HG03442 (cell line): Measurements from ENCODE around the gene PRKCA.
A peak's percentile ranks its signal among the peaks of the same experiment; 100 is the strongest.
"Not testable (repeated sequence)": the region's sequence is repeated elsewhere in the genome, so short reads cannot be mapped to it uniquely, and the experiment has no call there.

Experiments
- ATAC-seq: cut with Tn5 transposase; IDR thresholded peaks from one replicate; pipeline ENCODE4 v1.9.1; 2021; ENCODE audit warnings: mild to moderate bottlenecking, moderate library complexity; ENCODE audit not compliant: unreplicated experiment

Gene PRKCA

DNA sequence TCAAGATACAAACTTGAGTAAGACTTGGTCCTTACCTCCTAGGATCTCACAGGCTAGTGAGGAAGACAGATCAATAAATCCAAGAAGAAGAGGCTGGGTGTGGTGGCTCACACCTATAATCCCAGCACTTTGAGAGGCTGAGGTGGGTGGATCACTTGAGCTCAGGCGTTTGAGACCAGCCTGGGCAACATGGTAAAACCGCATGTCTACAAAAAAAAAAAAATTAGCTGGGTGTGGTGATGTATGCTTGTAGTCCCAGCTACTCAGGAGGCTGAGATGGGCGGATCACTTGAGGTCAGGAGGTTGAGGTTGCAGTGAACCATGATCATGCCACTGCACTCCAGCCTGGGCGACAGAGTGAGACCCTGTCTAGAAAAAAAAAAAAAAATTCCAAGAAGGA is 423.0 kb downstream of the PRKCA start:
- not testable (repeated sequence) for ATAC-seq

DNA sequence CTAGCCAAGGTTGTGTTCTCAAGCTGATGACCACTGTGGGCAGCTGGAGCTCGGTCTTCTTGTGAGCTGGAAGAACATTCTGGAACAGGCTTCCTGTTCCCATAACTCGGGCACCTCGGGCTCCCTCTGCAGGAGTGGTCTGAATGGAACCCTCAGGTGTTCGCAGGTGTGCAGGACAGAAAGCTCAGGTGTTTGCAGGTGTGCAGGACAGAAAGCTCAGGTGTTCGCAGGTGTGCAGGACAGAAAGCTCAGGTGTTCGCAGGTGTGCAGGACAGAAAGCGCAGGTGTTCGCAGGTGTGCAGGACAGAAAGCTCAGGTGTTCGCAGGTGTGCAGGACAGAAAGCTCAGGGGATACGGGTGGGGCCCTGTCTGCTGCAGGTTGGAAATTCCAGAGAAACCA is 423.5 kb downstream of the PRKCA start:
- ATAC-seq, result no peak

DNA sequence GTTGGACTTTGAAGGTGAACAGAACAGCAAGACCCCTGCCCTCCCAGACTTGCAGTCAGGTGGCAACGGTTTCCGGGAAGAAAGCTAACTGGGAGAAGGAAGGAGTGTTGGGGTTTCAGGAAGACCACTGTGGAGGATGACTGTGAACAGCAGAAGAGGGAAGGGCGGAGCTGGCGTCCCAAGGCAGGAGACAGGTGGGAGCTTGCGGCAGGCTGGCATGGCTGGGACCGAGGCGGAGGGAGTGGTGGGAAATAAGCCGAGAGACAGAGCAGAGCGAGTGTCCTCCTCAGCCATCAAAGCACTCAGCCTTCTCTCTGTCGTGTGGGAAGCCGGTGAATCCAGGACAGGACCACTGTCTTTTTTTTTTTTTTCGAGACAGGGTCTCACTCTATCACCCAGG is 424.0 kb downstream of the PRKCA start:
- no peak for ATAC-seq

DNA sequence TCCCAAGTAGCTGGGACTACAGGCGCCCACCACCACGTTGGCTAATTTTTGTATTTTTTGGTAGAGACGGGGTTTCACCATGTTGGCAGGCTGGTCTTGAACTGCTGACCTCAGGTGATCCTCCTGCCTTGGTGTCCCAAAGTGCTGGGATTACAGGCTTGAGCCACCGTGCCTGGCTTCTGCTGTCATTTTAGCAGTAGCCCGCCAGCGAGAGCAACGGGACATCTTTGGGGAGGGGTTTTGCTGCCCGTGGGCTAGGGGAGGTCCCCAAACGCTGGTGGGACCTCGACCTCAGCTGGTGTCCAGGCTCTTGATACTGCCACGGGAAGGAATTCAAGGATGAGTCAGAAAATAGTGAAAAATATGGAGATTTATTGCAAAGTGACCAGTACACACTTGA is 424.4 kb downstream of the PRKCA start:
- ATAC-seq, result no peak

DNA sequence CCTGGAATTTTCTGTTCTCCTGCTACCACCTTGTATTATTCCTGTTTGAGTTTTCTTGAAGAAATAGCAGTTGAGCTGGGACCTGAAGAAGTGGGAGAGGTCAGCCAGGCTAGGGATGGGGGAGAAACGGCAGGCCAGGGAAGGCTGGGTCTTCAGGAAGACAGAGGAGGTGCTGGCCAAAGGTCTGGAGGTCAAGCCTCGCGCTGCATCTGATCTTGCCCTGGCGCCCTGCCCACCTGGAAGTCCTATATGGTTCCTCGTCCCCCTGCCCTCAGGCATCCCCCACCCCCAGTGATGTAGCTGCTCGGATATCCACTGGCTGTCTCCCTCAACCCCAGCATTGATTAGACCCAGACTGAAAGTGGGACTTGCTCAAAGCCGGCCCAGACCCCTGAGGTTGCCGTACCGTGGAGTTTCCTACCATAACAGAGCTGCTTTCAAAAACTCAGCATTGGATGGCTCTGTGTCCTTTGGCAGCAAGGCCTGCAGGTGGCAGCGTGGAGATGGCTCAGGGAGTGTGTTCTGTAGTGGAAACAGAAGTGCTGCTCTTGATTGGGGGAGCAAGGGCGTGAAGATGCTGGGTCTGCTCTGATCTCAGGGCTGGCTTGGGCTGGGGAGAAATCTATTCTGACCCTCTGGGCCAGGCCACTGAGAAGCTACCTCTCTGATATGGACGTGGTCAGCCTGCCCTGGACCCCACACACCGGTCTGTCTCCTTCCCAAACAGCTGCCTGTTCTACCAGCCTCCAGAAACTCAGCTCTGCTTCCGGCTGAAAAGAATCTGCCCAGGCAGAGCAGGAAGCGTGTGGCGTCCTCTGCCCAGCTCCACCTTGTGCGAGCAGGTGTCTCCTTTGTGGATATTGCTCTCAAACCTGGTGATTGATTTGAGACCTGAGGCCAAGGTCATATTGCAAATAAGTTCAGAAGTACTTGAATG is 425.5 kb downstream of the PRKCA start:
- ATAC-seq, result peak; percentile 69

DNA sequence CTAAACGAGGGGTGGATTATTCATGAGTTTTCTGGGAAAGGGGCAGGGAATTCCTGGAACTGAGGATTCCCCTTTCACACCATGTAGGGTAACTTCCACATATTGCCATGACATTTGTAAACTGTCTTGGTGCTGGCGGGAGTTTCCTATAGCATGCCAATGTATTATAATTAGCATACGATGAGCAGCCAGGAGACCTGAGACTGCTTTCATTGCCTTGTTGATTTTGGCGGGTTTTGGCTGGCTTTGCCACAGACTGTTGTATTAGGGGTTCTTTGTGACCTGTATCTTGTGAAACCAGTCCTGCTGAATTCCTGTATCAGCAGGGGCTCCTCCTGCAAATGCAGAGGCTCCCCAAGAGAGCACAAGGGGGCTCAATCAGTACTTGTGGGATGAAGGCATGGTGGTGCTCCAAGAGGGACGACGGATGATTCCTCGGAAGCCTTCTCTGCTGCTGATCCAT is 428.1 kb downstream of the PRKCA start:
- no peak for ATAC-seq

DNA sequence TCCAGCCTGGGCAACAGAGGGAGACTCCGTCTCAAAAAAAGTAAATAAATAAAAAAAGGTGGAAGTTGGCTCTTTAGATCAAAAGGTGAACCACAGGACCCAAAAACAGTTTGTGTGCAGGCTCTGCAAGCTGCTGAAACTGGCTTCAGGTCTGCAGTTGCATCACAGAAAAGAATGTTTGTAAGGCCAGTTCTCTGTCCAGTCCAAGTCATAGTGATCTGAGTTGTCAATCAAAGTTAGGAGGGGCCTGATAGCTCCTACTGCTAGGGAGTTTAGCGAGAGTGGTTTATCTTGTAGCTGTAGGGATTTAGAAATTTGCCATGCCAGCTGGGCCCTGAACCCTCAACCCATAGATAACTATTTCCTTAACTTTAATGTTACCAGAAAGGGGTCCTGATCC is 431.3 kb downstream of the PRKCA start:
- ATAC-seq, result no peak

DNA sequence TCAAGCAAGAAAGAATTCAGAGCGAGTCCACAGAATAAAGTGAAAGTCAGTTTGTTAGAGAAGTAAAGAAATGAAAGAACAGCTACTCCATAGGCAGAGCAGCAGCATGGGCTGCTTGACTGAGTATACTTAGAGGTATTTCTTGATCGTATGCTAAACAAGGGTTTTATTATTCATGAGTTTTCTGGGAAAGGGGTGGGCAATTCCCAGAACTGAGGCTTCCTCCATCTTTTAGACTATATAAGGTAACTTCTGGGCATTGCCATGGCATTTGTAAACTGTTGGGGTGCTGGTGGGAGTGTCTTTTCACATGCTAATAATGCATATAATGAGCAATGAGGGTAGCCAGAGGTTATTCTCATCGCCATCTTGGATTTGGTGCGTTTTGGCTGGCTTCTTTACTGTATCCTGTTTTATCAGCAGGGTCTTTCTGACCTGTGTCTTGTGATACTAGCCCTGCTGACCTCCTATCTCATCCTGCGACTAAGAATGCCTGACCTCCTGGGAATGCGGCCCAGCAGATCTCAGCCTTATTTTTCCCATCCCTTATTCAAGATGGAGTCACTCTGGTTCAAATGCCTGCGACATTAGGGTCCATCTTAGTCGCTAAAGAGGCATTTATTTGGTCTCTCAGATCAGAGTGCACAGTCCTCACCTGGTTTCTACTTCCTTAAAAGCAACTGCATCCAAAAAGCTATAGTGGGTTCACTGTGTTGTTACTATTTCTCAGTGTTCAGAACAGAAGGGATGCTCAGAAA is 432.0 kb downstream of the PRKCA start:
- no peak for ATAC-seq

DNA sequence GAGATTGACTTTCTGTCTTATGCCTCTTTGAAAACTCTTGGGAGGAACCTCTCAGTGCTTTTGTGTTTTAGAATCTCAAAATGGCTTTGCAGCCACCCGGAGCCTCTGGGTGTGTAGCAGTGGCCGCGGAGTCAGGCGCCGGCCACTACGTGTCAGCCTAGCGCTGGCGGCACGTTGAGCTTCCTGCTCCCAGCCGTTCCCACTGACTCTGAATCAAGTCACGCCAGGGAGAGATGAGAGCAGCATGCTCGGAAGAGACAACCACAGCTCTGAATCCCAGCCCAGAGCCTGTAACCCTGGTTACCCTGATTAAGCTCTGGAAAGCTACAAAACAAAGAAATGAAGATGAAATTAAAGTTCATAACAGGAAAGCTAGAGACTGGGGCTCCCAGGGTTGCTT is 435.1 kb downstream of the PRKCA start:
- no peak for ATAC-seq

DNA sequence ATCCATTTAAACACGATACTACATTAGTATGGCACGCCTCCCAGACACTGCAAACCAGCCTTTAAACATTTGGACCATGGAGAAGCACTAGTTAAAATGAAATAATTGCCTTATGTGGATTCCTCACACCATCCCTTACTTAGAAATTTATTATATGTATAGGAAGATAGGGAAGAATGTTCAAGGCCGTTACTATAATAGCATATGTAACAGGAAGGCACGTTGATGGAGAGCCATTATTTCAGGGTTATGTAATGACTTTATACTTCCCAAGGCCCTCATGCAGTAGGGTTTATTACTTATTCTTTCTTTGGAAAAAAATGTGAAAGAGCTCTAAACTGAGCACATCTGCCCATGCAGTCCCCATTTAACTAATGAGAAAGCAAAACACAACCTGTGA is 435.9 kb downstream of the PRKCA start:
- no peak for ATAC-seq

DNA sequence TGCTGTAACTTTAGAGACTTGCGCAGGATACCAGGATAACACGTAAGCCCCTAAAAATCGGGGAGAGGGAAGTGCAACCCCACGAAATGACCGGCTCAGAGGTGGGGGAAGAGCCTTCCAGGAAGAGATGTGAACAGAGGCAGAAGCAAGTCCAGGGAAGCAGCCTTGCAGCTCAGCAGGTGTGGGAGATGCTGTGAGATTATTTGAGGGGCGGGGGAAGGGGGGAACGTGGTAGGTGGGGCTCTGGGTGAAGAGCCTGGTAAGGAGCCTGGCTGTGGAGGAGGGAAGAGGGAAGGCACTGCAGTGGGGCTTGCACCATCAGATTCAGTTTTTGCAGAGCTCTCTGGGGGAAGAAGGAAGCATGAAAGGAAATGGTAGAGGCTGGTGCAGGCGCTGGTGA is 437.1 kb downstream of the PRKCA start:
- ATAC-seq, result no peak

DNA sequence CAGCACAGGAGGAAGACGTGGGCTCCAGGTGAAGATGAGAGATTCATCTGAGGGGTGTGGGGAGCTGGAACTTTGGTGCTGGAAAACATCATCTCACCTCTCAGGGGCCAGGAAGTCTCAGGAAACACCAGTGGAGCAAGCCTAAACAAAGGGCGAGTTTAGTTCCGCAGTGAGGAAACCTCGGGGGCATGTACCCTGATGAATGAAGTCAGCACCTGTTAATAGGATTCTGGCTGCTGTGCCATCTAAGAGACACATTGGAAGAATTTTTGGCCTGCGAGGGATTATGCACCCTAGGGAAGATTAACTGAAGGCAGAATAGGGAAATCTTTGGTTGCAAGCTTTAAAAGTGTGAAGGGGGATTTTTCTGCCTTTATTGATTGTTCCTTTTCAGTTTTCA is 437.8 kb downstream of the PRKCA start:
- ATAC-seq, result no peak

DNA sequence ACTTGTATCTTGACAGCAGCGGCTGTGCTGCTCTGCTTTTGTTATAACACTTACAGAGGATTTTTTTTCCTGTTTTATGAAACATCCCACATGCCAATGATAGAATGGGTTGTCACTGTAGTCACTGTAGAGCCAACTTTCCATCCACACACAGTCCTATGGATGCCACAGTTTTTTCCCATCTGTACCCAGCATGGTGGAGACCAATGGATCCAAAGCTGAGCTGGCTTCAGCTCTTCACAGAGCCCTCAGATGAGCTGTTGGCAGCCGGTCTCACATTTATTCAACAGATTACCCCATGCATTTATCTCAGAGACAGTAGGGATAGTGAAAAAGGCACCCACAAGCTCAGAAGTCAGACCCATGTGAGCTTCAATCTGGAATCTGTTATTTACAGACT is 441.1 kb downstream of the PRKCA start:
- no peak for ATAC-seq

DNA sequence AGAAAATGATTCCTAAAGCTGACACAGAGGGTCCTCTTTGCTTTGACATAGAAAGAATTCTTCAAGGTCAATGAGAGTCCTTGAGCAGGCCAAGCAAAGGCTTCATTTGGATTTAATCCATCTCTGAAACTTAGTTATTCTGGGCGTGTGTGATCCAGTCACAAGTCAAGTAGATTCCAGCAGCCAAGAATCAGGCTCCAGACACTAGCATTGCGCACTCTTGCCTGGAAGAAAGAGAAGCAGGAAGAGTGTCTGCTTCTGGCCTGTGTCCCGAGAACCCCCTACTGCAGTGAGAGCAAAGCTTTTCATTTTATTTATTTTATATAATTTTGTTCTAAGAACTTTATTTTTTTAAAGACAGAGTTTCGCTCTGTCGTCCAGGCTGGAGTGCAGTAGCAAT is 444.3 kb downstream of the PRKCA start:
- no peak for ATAC-seq

DNA sequence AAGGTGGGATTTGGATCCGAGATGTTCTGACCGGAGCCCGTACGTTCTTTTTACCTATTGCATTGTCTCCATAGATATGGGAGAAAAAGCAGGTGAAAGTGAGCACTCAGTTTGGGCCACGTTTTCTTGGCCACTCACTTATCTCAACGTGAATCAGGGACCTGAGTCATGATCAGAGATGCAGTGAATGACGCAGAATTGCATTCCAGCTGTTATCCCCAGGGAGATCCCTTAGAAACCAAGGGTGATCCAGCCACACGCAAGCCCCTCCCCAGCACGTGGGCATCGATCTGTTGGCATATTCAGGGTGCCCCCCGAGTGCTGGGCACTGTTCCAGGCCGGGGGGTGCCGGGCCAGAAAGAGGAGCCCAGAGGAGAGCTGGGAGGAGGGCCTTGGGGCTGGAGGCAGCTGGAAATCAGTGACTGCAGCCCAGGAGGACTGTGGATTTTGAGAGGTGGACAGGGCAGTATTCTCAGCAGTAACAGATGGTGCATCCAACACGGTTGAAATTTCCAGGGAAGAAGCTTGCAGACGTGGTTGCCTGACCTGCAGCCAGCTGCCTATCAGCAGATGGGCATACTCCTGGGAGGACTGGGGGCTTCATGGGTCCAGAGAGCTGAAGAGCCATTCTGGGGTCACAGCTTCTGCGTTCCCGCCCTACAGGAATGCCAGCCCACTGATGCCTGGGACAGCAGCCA is 445.3 kb downstream of the PRKCA start:
- ATAC-seq, result no peak

DNA sequence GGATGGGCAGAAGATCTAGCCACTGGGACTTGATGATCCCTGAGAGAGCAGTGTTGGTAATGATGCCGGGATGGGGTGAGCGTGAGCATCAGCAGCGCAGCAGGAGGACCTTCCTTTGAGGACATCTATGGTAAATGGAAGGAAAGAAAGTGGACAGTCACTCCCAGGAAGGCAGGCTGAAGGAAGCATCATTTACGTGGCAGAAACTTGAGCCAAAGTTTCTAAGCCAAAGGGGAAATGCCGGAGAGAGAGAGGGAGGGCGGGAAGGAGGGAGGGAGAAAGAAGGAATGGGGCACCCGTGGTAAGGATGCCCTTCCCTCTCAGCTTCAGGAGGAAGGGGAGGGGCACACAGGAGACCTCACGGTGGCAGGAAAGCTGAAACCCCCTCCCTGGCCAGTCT is 446.2 kb downstream of the PRKCA start:
- ATAC-seq, result no peak

DNA sequence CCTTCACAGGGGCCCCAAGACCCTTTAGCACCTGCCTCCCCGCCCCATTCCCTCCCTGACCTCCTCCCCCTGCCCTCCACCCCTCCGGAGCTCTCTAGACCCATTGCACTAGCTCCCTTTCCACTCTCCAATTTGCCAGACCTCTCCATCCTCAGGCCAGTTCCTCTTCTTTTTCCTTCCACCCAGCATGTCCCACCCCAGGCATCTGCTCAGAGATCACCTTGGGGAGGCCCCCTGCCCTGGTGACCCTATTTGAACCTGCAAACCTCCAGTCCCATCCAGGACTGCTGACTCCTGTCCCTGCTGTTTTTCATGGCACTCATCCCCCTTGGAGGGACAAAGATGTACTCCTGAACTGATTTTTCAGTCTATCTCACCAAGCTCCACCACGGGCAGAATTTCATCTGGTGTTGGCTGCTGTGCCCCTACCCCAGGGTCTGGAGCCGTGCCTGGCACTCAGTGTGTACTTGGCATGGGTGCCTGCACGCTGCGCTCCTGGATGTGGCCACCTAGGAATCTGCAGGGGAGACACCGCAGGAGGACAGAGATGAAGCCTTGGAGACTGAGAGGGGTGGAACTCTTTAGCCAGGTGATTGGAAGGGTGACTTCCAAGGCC is 446.9 kb downstream of the PRKCA start:
- no peak for ATAC-seq

DNA sequence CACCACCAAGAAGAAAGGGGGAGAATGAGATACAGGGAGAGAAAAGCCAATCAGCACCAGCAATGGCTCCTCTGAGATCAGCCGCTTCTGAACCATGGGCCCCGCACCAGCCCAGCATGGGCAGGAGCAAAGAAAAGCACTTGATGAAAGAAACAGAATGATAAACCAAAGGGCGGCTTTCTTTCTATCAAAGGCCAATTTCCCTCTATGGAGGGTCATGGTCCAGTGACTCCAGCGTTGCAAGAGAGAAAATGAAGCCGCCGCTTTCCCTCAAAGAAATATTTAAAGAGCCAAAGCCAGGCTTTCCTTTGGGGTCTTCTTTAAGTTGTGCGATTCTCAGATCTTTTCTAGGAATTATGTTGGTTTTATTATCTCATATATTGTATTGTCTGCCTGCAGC is 447.7 kb downstream of the PRKCA start:
- no peak for ATAC-seq

DNA sequence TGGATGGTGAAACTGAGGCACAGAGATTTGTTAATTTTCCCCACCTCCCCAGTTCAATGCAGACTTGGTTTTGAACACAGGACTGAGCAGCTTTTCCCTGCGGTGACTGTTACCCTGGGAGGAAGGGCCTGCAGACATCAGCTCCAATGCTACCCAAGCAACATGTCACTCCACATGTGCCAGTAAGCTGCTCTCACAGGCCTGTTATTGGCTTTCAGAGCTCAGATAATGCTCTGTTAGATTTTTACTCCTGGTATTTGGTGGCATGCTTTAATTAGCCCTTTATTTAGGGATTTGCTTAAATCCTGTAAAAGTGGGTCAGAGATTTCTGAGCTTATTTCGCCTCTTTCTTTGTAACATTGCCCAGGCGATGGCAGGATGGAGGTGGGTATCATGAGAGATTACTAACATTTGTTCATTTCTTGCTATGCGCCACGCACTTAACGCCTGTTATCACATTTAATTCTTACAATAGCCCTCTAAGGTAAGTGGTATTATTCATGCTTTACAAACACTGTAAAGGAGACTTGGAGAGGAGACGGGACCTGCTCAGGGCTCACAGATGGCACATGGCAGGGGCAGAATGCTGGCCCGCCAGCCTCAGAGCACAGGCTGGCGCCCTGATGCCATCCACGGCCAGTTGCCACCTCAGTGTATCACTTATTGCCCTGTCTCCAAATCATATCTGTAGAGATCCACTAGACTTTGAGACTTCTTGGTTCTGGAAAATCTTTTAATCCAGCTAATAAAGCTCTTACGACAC is 448.5 kb downstream of the PRKCA start:
- no peak for ATAC-seq

DNA sequence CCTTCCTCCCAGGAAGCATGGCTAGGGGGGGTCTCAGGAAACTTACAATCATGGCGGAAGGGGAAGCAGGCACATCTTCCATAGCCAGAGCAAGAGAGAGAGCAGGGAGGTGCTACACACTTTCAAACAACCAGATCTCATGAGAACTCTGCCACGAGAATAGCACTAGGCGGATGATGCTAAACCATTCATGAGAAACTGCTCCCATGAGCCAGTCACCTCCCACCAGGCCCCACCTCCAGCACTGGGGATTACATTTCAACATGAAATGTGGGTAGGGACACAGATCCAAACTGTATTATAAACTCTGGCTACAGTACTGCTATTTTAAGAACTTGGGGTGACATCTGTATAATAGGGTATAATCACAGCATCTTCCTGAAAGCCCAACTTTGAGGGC is 449.4 kb downstream of the PRKCA start:
- no peak for ATAC-seq
